Choroid plexus epithelial cell (primary cell): ENCODE measurements around the gene PACSIN2.

Experiments
- DNase-seq: peaks from one replicate; pipeline ENCODE4 v3.0.0-alpha.2; 2010; ENCODE audit warnings: low read depth
- H3K4me3 ChIP-seq: 2 replicates; pipeline ENCODE4 v1.5.1; 2011; ENCODE audit warnings: low read depth, mild to moderate bottlenecking, control low read depth, low read length, moderate library complexity
- CTCF ChIP-seq: conservative IDR thresholded peaks from 2 replicates; pipeline ENCODE4 v1.5.1; 2011; ENCODE audit warnings: low read depth, mild to moderate bottlenecking, control low read depth, inconsistent platforms, low read length, moderate library complexity

The PACSIN2 gene

GRCh38 chr22:42821386-42821785 is 193.6 kb downstream of the PACSIN2 start:
- DNase-seq = no peak
- TF ChIP-seq CTCF = no peak
- no peak overlapping the region for H3K4me3 ChIP-seq

DNA sequence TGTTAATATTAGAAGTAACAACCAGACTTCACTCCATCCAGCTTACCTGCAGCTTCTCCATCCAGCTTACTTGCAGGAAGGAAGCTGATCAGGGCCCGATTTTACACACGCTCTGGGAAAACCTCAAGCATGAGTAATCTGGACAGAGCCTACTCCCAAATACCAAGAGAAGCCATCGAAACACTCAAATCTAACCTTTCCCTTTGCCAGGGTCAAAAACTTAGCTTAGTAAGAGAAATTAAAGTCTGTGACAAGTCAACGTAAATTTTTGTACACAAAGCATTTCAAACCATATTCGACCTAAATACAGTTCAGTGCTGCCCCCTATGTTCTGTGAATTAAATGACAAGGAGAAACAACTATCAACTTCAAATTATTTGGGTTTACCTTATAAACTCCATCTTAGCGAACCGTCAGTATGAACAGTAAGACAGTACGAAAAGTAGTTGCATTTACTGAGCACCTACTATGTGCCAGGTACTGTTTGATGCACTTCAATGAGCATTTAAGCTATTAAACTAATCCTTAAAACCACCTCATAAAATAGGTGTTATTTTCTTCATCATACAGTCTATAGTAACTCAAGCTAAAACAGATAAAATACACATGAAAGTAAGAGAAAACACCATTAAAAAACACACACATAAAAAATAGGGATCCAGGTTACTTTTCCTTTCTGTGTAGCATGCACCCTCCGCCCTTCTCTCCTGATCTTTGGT is 194.7 kb downstream of the PACSIN2 start:
- H3K4me3 ChIP-seq = no peak overlapping the region
- peak; percentile 57 for TF ChIP-seq CTCF
- peak; percentile 84 for DNase-seq
